ENCODE measurements around the gene SLC25A29.
"Not testable (repeated sequence)": the region's sequence is repeated elsewhere in the genome, so short reads cannot be mapped to it uniquely, and the experiment has no call there.

SLC25A29 gene

DNA sequence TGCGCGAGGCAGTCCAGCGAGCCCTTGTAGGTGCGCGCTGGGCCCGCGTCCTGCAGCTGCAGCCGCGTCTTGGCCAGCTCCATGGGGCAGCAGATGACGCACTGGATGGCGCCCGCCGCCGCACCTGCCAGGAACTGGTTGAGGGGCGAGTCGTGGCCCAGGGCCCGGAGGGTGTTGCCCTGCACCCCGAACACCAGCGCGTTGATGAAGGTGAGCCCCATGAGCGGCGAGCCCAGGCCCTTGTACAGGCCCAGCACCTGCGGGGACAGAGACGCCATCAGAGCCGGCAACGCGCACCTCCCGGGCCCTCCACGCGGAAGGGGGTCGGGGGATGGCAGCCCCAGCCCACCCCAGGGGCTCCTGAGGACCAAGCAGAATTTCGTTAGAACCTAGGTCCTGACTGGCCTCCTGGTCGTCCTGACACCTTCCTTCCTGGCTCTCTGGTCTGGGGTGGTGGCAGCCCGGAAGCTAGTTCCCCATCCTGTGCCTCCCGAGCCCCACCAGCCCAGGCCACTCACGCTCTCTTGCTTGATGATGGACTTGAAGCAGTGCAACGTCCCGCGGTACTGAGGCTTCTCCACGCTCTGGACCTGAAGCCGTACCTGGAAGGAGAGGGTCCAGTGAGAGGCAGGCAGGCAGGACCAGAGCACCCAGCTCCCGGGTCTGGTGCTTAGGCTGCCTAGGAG, 13.3 kb downstream of the SLC25A29 start:
- DNase-seq: no peak

GRCh38 chr14:100292301-100292775, 13.9 kb downstream of the SLC25A29 start:
- no peak for DNase-seq

GRCh38 chr14:100291305-100292075, 14.8 kb downstream of the SLC25A29 start:
- no peak for DNase-seq

DNA sequence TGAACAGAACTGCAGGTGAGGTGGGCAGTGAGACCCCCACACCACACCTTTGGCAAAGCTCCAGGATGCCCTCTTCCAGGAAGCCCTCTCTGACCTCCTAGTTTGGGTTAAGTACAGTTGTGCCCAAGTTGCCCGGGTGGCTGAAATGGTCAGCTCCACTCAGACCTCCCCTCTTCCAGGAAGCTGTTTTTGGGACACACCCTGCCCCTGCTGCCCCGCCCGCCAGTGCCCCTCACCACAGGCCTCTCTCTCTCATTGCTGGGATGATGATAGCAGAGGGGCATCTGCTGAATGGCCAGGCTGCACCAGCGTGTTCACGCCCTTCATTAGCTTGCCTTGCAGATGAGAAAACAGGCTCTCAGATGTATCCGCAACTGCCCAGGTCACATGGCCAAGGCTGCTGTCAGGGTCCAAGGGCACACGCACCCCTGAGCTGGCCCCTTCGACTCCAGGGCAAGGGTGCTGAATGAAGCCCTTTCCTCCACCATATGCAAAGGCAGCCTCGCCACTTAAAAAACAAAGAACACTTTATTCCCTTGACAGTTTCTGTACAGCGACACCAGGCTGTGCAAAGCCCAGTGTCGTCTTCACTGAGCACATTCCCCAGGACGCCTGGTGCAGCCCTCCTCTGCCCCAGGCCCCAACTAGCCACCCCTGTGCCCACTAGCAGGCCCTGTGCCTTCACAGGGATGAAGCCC, 15.5 kb downstream of the SLC25A29 start:
- no peak for DNase-seq

GRCh38 chr14:100289916-100290606, 16.2 kb downstream of the SLC25A29 start:
- DNase-seq: no peak

- DNase-seq: no peak
These were observed 17.7 kb downstream of the SLC25A29 start for GRCh38 chr14:100288382-100289185.

DNA sequence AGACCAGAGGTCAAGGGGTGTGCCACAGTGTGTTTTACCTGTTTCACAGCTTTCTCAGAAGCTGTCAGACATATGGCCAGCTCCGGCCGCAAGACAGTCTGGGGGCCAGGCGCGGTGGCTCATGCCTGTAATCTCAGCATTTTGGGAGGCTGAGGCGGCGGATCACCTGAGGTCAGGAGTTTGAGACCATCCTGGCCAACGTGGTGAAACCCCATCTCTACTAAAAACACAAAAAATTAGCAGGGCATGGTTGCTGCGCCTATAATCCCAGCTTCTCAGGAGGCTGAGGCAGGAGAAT, 18.3 kb downstream of the SLC25A29 start:
- DNase-seq: not testable (repeated sequence)

DNA sequence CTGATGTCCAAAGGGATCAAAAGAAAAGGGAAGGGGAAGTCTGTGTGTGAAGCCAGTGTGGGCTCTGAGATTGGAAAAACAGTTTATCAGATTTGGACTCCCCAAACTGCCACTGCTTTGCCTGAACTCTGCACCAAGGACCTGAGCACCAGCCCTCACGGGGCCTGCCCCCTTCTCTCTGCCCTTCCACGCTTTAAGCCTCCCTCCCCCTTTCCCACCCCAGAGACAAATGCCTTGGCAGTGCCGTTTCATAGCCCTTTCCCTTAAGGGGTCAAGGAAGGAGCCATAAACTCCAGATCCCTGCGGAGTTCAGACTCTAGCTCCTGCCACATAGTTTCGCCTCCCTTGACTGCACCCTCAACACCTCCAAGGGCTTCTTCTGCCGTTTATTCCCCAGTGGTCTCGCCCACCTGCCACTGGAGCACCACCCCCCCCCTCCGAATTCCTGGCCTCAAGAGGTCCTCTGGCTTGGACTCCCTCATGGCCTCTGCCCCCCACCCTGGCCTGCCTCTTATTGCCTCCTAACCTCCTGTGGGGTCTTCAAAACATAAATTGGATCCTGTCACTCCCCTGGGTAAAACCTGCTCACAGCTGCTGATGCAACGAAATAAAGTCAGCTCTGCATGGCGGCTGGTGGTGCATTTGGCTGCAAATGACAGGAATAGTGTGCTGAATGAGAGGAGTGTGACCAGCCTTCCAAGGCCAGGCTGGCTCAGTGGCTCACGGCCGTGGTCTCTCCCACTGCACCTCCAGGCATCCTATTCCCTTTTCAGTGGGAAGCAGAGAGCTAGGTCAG, 18.8 kb downstream of the SLC25A29 start:
- no peak for DNase-seq

DNA sequence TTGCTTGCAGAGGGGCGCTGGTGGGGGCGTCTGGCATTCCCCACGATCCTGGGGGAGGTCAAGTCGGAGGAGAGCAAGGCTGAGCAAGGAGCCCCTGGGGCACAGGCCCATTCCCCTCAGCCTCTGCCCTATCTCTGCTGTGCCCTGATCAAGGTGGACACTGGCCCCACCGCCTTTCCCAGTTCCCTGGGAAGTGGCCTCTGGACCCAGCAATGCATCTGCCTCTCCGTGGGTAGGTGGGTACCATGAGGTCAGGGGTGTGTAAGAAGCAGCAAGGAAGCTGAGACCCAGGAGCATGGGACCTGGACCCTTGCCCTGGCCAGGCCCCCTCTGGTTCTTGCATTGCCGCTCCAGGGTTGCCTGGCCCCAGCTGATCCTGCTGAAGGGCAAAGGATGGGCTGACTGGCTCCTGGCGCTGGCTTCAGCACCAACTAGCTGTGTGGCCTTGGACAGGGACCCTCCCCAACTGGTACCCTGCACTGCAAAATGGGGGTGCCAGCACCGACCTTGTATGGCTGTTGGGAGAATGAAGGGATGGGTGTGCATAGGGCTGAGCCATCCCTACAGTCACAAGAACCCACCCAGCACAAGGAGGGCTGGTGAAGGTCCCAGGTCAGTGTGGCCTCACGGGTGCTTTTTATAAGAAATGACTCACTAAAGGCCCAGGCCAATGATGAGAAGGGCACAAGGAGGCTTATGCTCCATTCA, 19.6 kb downstream of the SLC25A29 start:
- DNase-seq: no peak

- no peak for DNase-seq
These were observed 20.3 kb downstream of the SLC25A29 start for GRCh38 chr14:100285913-100286400.

DNA sequence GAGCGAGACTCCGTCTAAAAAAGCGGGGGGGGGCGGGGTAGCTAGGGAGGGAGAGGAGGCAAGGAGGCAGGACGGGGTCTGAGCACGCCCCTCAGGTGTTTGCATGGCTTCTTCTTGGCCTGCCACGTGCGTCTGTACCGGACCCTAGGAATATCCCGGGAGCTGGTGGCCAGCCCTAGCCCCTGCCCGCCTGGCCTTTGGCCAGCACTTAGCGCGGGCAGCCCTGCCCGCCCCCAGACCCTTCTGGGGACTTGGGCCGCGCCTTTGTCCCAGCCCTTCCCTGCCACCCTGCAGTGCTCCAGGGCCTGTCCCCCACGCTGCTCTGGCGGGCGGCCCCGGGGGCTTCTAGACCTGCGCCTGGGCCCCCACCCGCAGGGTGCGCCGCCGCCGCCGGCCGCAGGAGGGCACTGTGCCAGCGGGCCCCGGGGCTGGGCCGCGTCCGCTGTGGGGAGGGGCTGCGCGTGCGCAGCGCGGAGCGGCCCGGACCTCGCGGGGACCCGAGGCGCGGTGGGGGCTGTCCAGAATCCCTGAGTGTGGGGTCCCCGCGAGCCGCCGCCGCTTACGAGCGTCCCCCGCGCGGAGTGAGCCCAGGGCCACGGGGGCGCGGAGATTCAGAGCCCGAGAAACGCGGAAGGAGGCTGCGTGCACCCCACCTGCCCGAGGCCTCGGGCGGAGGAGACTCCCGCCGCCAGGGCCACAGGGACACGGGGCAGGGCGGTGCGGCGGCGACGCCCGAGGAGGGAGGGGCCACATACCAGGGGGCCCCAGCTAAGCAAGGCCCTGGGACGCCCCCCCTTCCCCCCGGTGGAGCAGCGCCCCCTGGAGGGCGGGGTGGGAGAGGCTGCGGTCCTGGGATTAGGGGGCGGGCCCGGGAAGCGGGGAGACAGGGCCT, 21.0 kb downstream of the SLC25A29 start:
- DNase-seq: peak; percentile 73

DNA sequence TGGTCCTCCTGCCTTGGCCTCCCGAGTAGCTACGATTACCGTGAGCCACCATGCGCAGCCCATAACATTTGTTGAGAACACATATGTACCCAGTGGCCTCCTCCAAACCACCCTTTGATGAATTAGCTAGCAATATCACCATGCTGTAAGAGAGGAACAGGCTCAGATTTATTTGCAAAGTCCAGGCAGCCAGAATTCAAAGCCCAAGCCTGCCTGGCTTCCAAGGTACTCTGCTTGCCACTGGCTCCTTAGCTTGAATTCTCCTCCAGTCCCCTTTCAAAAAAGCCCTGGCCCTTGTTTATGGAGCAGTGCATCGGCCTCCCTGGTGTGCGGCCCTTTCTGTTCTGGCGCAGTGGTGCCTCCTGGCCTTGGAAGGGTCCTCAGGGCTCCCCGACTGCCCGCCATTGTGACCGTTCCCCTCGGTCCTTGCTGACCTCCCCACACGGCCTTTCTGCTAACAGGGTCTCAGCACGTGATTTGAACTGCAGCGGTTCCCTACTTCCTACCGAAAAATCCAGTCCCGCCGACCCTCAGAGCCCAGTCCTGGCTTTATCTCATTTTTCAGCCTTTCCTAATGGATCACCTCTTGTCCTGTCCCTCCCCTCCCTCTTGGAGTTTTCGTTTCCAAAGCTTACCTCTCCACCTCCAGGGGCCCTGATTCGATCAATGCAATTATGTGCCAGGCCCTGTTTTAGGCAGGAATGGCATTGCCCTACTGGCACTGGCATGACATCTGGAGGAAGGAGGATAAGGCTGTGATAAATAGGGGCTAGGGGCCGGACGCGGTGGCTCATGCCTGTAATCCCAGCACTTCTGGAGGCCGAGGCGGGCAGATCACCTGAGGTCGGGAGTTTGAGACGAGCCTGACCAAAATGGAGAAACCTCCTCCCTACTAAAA, 22.0 kb downstream of the SLC25A29 start:
- no peak for DNase-seq

DNA sequence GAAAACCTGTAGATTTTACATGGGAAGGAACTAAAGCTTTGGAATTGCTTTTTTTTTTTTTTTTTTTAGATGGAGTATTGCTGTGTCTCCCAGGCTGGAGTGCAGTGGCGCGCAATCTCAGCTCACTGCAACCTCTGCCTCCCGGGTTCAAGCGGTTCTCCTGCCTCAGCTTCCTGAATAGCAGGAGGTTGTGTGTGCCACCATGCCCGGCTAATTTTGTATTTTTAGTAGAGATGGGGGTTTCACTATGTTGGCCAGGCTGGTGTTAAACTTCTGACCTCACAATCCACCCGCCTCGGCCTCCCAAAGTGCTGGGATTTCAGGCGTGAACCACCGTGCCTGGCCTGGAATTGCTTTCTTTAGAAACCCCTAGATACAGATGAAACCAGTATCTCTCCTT, 22.8 kb downstream of the SLC25A29 start:
- not testable (repeated sequence) for DNase-seq

DNA sequence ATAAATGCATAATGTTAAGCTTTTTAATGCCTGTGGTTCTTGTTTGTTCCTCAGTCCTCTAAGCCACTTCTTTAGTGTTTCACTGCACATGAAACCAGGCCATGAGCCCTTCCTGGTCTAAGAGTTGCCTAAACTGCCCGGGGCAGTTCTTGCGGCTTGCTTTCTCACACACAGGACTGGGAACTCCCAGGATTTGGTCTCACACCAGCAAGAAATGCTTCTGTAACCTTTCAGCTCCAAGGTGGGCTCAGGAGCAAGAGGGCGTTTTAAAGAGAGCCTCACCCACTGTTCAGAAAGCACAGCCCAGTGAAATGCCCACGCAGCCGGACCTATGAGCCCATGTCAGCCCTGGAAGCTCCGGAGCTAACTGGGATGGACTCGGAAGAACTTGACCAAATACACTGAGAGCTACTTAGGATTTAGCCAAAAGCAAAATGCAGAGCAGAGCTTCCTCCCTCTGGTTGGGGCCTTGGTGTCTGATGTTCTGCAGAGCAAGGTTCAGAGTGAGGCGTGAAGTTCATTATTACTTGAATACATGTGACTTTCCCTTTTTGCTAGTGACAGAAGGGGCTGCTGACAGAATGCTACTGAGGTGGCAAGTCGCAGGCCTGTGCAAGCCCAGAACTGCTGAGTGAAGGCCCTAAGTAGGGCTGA, 23.4 kb downstream of the SLC25A29 start:
- no peak for DNase-seq

GRCh38 chr14:100282083-100282350, 24.2 kb downstream of the SLC25A29 start:
- no peak for DNase-seq

DNA sequence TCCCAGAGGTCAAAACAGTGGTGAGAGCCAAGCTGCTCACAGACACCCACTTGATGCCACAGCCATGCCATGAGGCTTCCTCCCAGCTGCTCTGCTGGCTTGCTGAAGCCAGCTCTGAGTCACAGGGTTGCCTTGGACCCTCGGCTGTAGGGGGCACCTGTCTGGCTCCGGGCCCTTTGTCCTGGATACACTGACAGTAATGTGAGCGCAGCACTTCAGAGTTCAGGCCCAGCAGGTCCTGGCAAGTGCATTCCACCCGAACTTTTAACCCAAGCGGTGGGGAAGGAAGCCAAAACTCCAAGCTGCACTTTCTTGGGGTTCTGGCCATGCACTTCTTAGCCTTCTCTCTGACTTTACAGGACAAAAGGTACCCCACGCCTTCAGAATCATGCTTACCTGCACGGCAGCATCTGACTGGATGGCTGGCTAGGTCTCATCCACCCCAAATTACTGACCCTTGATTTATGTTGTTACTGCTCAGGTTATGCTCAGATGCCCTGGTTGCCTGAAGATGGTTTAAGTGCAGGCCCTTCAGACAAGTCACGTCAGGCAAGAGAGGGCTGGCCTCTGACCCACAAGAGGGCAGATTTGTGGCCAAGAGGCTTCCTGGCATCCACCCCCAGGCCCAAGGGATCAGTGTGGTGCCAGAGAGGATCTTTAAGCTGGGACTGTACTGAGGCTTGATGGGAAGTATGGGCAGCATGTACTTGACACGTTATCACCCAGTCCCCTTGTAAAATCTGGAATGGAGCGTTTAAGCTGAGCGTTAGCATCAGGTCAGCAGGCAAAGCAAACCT, 24.8 kb downstream of the SLC25A29 start:
- DNase-seq: no peak

DNA sequence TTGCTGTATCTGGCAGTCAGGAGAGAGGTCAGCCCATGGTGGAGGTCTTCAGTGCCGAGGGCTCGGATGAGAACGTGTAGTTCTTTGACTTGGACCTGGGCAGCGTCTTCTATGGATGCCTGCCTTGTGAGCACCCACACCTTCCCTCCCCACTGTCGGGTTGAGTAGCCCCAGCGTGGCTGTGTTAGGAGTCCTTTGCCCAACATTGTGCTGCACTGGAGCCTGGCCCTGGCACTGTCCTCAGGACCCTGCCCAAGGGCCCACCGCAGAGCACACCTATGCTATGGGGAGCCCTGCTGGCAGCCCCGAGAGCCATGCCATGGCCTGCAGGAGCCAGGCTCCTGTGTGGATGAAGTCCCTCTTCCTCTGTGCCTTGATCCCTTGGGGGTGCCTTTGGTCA, 26.7 kb downstream of the SLC25A29 start:
- no peak for DNase-seq
